Vagina (tissue), 2 donors: ENCODE results near the gene RTN1.

Experiments used
- POLR2A ChIP-seq, 2 donors: fragments of 450-650 bp; IDR thresholded peaks; one replicate each; pipeline ENCODE4 v1.6.1; 2017; ENCODE audit warnings: antibody characterized with exemption in 2 of 2, mild to moderate bottlenecking in 2 of 2, moderate library complexity in 2 of 2
- TF ChIP-seq, protein P1 (sequence below), 3 experiments: fragments of 450-650 bp in 2 of 3; fragments of 200-600 bp in 1 of 3; sonication (generic) in 1 of 3; IDR thresholded peaks; one replicate each; pipeline ENCODE4 v1.5.1; 2017 to 2019; ENCODE audit warnings: antibody characterized with exemption in 3 of 3, mild to moderate bottlenecking in 2 of 3, moderate library complexity in 2 of 3

GRCh38 chr14:59622631-59623030, 247.9 kb downstream of the RTN1 start:
- TF ChIP-seq, protein P1, sequence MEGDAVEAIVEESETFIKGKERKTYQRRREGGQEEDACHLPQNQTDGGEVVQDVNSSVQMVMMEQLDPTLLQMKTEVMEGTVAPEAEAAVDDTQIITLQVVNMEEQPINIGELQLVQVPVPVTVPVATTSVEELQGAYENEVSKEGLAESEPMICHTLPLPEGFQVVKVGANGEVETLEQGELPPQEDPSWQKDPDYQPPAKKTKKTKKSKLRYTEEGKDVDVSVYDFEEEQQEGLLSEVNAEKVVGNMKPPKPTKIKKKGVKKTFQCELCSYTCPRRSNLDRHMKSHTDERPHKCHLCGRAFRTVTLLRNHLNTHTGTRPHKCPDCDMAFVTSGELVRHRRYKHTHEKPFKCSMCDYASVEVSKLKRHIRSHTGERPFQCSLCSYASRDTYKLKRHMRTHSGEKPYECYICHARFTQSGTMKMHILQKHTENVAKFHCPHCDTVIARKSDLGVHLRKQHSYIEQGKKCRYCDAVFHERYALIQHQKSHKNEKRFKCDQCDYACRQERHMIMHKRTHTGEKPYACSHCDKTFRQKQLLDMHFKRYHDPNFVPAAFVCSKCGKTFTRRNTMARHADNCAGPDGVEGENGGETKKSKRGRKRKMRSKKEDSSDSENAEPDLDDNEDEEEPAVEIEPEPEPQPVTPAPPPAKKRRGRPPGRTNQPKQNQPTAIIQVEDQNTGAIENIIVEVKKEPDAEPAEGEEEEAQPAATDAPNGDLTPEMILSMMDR (IDR thresholded peaks at IDR 0.05) = no peak
- no peak for TF ChIP-seq POLR2A (IDR thresholded peaks at IDR 0.05)
